NCI-H1417 treated with DMSO at 0.1 percent for 48 hours (cell line): Measurements from ENCODE around the gene DDX41.
"Not testable (repeated sequence)": the region's sequence is repeated elsewhere in the genome, so short reads cannot be mapped to it uniquely, and the experiment has no call there.

Experiments
- DNase-seq: peaks from one replicate; lab custom pipeline; 2025; lab: John Stamatoyannopoulos, UW

Gene DDX41

GRCh38 chr5:177498013-177498787 lies 18.6 kb downstream of the DDX41 start:
- DNase-seq: no peak

- DNase-seq: peak; percentile 55
Observed at GRCh38 chr5:177497292-177498012, 19.3 kb downstream of the DDX41 start, which contains the start of gene PDLIM7. Gene PDLIM7 (minus strand): TSS chr5:177497604. CDS start chr5:177496512, 1,092 bp downstream.

GRCh38 chr5:177496727-177497291 lies 20.0 kb downstream of the DDX41 start:
- no peak for DNase-seq

DNA sequence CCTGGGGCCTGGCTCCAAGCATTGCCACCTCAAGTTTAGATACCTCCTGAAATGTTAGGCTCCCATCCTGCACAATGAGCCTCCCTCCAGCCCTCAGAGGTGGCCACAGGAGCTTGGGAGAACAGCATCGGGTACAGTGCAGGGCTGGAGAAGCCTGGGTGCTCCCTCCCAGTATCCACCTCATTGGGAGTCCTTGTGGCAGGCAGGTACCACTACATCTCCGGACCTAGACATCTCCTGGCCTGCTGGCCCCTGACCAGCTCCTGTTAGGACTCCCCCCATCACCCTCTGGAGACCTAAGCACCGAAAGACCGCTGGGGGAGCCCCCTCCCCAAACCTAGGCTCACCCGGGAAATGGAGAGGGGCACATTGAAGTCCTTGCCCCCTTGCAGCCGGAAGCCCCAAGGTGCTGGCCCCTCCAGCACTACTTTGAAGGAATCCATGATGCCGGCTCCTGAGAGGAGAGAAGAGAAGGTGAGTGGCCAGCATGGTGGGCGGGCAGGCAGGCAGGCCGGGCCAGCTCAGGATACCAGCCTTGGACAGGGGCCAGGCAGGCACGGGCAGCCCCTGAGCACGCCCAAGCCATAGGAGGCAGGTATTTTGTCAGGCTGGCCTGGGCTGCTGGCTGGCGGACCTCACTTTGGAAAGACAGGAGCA lies 20.6 kb downstream of the DDX41 start:
- no peak for DNase-seq

DNA sequence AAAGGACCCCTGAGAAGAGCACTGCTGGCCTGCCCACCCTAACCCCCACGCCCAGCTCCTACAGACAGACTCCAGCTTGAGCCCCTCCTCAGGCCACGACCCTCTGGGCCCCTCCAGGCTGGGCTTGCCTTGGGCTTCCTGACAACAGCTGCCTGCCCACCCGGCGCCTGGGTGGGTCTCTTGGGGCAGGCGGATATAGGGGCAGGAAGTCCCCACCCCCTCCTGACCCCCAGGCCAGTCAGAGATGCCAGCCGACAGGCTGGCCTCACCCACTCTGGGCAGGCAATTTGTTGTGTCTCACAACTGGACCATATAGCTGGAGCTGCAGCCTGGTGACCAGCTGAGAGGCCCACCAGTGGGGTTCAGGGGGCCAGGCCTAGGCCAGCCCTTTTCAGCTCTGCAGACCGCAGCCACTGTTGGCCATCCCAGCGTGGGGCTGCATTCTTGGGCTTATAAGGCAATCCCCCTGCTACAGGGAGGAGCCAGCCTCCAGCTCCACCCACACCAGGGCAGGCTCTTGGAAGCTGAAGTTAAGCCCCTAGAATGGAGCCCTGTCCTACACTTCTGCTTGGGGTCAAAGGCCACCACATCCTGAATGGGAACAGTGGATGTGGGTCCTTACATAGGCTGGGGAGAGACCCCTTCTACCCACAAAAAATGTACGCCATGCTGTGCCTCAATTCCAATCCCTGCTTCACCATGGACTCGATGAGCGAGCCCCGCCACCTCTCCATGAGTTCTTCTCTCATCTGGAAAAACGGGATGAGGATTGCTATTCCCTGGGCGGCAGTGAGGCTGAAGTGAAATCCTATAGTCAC lies 21.3 kb downstream of the DDX41 start:
- no peak for DNase-seq

DNA sequence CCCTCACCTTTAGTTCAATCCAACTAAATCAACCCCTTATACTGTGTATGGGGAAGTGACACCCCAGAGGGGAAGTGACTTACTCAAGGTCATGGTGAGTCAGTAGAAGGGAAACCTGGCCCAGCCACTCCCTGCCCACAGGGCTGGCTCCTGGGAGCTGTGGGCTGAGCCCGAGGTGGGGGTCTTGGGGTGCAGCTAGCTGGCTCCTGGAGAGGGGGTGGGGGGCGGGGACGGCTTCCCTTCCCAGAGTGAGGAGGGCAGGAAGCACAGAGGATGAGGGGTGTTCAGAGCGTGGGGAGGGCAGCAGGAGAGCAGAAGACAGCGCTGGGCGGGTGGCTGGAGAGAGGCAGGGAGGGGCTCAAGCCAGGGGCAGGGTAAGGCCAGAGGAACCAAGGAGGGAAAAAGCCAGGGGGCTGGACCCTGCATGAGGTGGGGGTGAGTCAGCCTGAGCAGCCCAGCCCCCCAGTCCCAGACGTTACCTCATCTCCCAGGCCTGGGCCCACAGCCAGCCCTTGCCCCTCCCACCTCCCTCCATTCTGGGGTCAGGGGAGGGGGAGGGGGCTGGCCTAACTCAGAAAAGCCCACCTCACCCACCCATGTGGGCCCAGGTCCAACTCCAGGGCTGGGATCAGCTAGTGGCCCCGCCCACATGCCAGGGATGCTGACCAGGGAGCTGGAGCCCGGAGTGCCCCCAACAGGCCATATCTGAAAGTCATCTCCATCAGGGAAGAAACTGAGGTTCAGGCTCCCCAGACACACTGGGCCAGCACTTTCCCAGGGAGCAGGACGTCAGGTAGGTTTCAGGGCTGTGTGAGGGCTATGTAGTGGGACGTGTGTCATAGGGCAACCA lies 22.2 kb downstream of the DDX41 start:
- DNase-seq: no peak

DNA sequence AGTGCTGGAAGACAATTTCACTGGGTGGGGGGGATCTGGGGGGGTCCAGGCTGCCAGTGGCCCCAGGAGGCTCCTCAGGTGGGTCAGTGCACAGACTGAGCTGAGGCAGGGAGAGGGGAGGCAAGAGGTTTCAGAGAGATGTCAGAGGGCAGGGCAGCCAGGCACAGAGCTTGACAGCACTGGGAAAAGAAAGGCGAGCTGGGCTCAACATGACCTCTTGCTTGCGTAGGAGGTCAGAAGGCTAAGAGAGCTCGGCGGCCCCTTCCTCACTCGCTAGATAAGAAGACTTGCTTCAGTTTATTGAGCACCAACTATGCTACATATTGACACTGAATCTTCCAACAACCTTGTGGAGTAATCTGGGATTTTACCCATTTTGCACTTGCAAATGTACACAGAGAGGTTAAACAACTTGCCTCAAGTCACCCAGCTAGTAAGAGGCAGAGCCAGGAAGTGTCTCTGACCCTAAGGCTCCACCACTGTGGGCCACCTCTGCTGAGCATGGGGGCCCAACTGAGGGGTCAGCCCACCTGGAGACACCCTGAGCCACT lies 22.9 kb downstream of the DDX41 start:
- no peak for DNase-seq

DNA sequence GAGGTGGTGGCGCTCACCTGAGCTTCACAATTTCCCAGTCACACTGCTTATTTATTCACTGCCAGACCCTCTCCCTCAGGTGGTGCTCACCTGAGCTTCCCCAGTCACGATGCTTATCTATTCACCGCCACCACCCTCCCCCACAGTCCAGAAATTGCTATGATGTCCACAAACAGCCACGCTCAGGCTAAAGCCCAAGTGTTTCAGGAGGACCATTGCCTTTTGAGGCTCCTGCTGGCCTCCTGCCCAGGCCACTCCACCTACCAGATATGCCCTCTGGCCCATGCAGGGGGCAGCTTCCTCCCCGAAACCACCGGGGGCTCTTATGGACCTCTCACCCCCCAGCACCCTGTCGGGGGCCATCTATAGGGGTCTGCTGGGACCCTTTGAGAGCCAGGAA lies 23.9 kb downstream of the DDX41 start:
- DNase-seq: no peak

DNA sequence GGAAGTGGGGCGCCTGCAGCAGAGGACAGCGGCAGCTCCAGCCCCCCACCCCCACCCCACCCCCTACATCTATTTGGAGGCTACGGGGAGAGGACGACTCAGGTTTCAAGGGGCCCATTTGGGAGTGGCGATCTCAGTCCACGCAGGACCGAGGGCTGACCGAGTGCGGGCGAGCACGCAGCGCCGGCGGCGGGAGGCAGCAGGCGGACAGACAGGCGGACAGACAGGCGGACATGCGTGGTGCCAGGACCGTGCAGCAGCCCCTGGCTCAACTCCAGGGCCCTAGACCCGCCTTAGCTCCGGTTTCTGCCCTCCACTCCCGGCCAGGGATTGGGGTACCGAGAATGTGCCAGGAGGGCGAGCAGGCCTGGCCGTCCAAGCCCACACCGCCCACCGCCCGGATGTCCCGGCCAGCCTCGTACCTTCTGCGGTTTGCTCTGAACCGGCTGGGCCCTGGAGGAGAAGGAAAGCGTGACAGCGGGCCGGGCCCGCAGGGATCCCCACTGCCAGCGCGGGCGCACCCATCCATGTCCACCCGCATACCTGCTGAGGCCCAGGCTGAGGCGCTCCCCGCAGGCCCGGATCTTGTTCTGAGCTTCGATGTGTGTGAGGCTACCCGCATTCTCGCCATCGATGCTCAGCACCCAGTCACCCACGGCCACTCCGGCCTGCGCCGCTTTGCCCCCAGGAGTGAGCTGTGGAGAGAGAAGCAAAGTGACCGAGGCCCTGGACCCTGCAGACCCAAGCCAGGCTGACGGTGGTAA lies 24.6 kb downstream of the DDX41 start:
- DNase-seq: no peak

- no peak for DNase-seq
Observed at GRCh38 chr5:177491429-177491945, 25.3 kb downstream of the DDX41 start.

DNA sequence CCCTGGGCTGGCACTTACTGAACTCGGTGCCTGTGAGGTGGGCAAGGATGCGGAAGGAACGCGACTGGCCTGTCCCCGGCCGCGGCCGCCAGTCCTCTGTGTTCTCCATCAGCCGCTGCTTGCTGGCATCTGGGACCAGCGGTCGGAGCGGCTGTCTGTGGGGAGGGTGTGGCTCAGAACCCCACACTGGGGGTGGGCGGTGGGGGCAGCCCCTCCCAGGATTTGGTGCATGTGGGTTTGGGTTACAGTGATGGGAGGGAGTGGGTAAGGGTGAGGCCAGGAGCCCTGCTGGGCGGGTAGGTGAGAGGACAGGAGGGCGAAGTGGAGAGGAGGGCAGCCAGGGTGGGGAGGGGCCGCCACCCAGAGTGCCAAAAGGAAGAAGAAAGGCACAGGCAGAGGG lies 25.8 kb downstream of the DDX41 start:
- DNase-seq: no peak

DNA sequence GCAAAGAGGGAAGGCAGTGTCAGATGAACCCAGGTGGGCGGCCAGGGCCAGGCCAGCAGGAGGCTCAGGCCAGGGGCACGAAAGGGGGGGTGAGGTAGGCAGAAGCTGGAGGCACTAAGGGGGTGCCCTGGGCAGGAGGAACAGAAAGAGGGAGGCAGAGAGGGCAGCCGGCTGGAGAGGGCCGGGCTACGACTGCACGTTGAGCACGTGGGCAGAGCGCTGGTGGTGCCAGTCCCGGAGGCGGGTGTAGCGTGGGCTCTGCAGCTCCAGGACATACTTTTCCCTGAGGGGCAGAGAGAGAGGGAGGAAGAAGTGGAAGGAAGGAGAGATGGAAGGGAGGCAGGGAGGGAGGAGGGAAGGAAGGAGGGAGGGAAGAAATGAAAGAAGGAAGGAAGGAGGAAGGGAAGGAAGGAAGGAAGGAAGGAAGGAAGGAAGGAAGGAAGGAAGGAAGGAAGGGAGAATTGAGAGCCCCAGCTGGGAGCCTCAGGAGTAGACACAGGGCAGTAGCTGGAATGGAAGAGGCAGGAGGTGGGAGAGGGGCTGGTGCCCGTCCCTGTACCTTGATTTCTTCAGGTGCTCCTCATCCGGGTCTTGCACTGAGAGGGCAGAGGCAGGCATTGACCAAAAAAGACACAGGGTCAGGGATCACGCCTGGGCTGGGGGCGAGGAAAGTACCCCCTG lies 26.3 kb downstream of the DDX41 start:
- no peak for DNase-seq

DNA sequence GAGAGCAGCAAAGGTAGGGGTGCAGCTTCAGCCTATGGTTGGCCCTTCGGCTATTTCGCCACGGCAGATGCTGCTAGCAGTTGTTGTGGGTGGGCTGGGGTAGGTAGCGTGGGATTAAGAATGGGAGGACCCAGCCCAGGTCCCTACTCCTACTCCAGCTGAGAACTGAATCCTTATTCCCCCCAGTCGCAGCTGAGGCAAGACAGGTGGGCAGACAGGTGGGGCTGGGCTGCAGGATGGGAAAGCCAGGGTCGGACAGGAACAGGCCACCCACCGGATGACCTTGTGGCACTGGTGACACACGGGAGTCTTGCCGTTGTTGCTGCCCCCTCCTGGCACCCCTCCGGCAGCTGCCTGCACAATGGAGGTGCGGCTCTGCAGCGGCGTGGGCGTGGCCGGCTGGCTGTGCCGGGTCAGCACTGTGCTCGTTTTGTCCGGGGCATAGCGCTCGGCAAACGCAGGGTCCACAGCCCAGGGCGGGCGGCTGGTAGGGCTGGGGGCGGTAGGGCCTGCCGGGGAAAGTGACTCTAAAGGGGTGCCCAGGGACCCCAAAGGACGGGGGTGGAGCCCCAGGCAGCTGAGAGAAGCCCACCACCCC lies 27.5 kb downstream of the DDX41 start:
- DNase-seq: no peak

DNA sequence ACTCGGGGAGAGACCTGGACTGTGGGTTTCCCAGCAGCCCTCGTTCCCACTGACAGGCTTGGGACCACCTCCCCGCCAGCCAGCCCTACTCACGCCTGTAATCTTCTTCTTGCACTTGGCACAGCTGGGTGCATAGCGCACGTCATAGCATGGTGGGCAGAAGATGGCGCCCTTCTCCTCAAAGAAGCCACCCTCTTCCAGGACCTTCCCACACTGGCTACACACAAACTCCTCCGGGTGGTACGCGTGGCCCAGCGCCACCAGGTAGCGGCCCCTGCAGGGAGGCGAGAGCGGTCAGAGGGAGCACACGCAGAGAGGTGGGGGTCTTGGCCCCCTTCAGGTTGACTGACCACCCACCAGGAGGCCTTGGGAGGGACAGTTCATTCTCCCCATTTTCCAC lies 28.8 kb downstream of the DDX41 start:
- no peak for DNase-seq

DNA sequence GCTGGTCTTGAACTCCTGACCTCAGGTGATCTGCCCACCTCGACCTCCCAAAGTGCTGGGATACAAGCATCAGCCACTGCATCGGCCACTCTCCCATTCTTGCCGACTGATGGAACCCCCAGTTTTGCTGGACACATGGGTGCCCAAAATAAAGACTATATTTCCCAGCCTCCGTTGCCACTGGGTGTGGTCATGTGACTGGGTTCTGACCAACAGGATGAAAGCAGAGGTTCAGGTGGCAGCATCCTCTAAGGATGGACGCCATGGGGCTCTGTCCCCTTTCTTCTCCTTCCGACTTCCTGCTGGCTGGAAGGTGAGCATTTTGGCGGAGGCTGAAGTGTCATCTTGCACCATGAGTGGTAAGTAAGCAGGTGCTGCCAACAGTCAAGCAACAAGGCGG lies 29.6 kb downstream of the DDX41 start:
- DNase-seq: no peak

DNA sequence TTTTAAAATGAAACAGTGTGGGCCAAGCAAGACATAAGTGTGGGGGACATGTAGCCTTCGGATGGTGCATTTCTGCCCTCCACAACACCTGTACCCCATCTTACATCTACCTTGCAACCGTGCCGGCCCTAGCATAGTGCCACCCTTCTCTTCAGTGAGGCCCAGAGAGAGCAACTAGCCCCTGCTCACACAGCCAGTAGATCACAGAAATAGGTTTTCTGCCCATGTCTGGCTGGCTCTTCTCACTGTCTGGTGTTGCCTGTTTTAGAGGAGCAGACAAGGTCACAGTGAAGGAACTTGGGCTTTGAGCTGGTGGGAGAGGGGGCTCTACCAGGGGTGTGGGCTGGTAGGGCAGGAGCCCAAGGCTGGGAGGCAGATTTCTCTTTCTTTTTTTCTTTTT lies 30.5 kb downstream of the DDX41 start:
- no peak for DNase-seq

DNA sequence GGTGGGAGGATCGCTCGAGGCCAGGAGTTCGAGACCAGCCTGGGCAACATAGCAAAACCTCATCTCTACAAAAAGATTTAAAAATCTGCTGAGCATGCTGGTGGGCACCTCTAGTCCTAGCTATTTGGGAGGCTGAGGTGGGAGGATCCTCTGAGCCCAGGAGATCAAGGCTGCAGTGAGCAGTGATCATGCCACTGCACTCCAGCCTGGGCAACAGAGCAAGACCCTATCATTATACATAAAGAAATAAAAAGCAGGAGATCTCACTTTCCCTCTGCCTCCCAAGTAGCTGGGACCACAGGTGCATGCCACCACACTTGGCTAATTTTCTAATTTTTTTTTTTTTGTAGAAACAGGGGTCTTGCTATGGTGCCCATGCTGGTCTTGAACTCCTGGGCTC lies 31.0 kb downstream of the DDX41 start:
- not testable (repeated sequence) for DNase-seq

GRCh38 chr5:177484902-177485549 lies 31.7 kb downstream of the DDX41 start:
- DNase-seq: no peak
